Nephron progenitor cell (in vitro differentiated cells): ENCODE results near the gene WNK3.

ENCODE experiments used
- DNase-seq: peaks from one replicate; pipeline ENCODE4 v3.0.0; 2021
- H3K27ac Mint-ChIP-seq: 2 replicates; pipeline ENCODE4 v1.8.0; 2021; ENCODE audit warnings: mild to moderate bottlenecking, moderate library complexity, mixed read lengths
- H3K27me3 Mint-ChIP-seq: 2 replicates; pipeline ENCODE4 v1.8.0; 2021; ENCODE audit warnings: mild to moderate bottlenecking, low read depth, mixed read lengths; ENCODE audit not compliant: poor library complexity
- H3K36me3 Mint-ChIP-seq: 2 replicates; pipeline ENCODE4 v1.8.0; 2021; ENCODE audit warnings: low read depth, mixed read lengths
- H3K4me1 Mint-ChIP-seq: 2 replicates; pipeline ENCODE4 v1.8.0; 2021; ENCODE audit warnings: mixed read lengths
- H3K4me3 Mint-ChIP-seq: 2 replicates; pipeline ENCODE4 v1.8.0; 2021; ENCODE audit warnings: mild to moderate bottlenecking, moderate library complexity, mixed read lengths
- H3K9me3 Mint-ChIP-seq: 2 replicates; pipeline ENCODE4 v1.8.0; 2021; ENCODE audit warnings: mild to moderate bottlenecking, moderate library complexity, mixed read lengths
- CTCF ChIP-seq: fragments of 200-600 bp; sonication (generic); IDR thresholded peaks from 2 replicates; pipeline ENCODE4 v1.5.0; 2021; ENCODE audit warnings: antibody characterized with exemption

WNK3 gene

GRCh38 chrX:54237014-54237413 lies 120.8 kb downstream of the WNK3 start:
- no peak for DNase-seq
- no peak for TF ChIP-seq CTCF
- no peaks in the 10 kb centered on the region for H3K4me1 Mint-ChIP-seq
- H3K27ac Mint-ChIP-seq = no peak overlapping the region
- H3K9me3 Mint-ChIP-seq = peaks cover 34% of the 10 kb centered on the region
- no peaks in the 10 kb centered on the region for H3K27me3 Mint-ChIP-seq
- no peak overlapping the region for H3K4me3 Mint-ChIP-seq
- peaks cover 44% of the 10 kb centered on the region for H3K36me3 Mint-ChIP-seq

- TF ChIP-seq CTCF = no peak
- Mint-ChIP-seq H3K36me3 (peaks cover 40% of the 10 kb centered on the region), H3K27me3 (no peaks in the 10 kb centered on the region), H3K27ac (no peak overlapping the region), H3K4me1 (no peaks in the 10 kb centered on the region), H3K9me3 (peaks cover 40% of the 10 kb centered on the region), H3K4me3 (no peak overlapping the region)
- no peak for DNase-seq
Observed at GRCh38 chrX:54230435-54231148, 127.3 kb downstream of the WNK3 start.

GRCh38 chrX:54223581-54223980 lies 134.3 kb downstream of the WNK3 start:
- DNase-seq = no peak
- no peaks in the 10 kb centered on the region for H3K27me3 Mint-ChIP-seq
- peak overlapping the region; percentile 13 for H3K27ac Mint-ChIP-seq
- TF ChIP-seq CTCF = no peak
- peaks cover 30% of the 10 kb centered on the region for H3K36me3 Mint-ChIP-seq
- H3K9me3 Mint-ChIP-seq = peaks cover 38% of the 10 kb centered on the region
- H3K4me3 Mint-ChIP-seq = no peak overlapping the region
- peaks cover 6% of the 10 kb centered on the region for H3K4me1 Mint-ChIP-seq

GRCh38 chrX:54213603-54214002 lies 144.2 kb downstream of the WNK3 start:
- H3K4me1 Mint-ChIP-seq = no peaks in the 10 kb centered on the region
- no peak for TF ChIP-seq CTCF
- no peak overlapping the region for H3K4me3 Mint-ChIP-seq
- H3K27me3 Mint-ChIP-seq = no peaks in the 10 kb centered on the region
- H3K27ac Mint-ChIP-seq = no peak overlapping the region
- H3K36me3 Mint-ChIP-seq = peaks cover 53% of the 10 kb centered on the region
- DNase-seq = no peak
- H3K9me3 Mint-ChIP-seq = peaks cover 75% of the 10 kb centered on the region

GRCh38 chrX:54208531-54208930 lies 149.3 kb downstream of the WNK3 start:
- no peak overlapping the region for H3K4me3 Mint-ChIP-seq
- DNase-seq = no peak
- peaks cover 24% of the 10 kb centered on the region for H3K36me3 Mint-ChIP-seq
- peaks cover 48% of the 10 kb centered on the region for H3K9me3 Mint-ChIP-seq
- no peak for TF ChIP-seq CTCF
- no peaks in the 10 kb centered on the region for H3K4me1 Mint-ChIP-seq
- no peak overlapping the region for H3K27ac Mint-ChIP-seq
- H3K27me3 Mint-ChIP-seq = no peaks in the 10 kb centered on the region

- H3K4me3 Mint-ChIP-seq = no peak overlapping the region
- peaks cover 11% of the 10 kb centered on the region for H3K9me3 Mint-ChIP-seq
- no peak for DNase-seq
Observed at GRCh38 chrX:54198262-54198661, 159.6 kb downstream of the WNK3 start.

More at GRCh38 chrX:54198262-54198661, 159.6 kb downstream of the WNK3 start:
- H3K27ac Mint-ChIP-seq = no peak overlapping the region
- no peak for TF ChIP-seq CTCF
- no peaks in the 10 kb centered on the region for H3K4me1 Mint-ChIP-seq
- H3K27me3 Mint-ChIP-seq = no peaks in the 10 kb centered on the region
- H3K36me3 Mint-ChIP-seq = peaks cover 5% of the 10 kb centered on the region
